Activated T-helper 1 cell treated with Interleukin-2 at 50 U/mL for 16 hours (primary cell): ENCODE measurements around the gene ZFYVE1.
"Not testable (repeated sequence)": the region's sequence is repeated elsewhere in the genome, so short reads cannot be mapped to it uniquely, and the experiment has no call there.

Experiments
- DNase-seq: peaks from one replicate; pipeline ENCODE4 v3.0.0-alpha.2; 2020; ENCODE audit warnings: low read depth

Gene ZFYVE1

DNA sequence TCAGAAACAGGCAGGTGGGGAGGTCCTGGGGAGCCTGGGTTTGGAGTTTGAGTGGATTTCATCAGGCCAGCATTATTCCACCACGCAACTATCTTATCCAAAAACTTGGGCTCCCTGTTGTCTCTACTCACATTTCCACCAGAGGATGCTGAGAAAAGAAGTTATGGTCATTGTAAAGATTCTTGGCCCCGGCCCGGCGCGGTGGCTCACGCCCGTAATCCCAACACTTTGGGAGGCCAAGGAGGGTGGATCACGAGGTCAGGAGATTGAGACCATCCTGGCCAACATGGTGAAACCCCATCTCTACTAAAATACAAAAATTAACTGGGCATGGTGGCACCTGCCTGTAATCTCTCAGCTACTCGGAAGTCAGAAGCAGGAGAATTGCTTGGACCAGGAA is 70.2 kb downstream of the ZFYVE1 start:
- DNase-seq = not testable (repeated sequence)

DNA sequence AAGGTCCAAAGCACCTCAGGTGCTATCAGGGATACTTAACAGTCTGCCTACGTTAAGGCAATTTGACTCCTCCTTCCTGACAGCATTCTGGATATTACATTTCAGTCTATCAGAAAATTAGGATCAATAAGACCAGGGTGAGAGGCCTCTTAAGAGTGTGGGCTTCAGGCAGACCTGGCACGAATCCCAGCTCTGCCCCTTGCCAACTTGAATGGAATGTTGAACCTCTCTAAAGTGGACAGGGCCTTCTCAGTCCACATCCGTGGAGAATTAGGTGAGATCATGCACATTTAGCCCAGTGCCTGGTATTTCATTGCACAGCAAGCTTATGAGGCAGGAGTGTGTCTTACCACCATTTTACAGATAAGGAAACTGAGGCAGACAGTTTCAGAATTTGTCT is 74.7 kb downstream of the ZFYVE1 start:
- DNase-seq = no peak

DNA sequence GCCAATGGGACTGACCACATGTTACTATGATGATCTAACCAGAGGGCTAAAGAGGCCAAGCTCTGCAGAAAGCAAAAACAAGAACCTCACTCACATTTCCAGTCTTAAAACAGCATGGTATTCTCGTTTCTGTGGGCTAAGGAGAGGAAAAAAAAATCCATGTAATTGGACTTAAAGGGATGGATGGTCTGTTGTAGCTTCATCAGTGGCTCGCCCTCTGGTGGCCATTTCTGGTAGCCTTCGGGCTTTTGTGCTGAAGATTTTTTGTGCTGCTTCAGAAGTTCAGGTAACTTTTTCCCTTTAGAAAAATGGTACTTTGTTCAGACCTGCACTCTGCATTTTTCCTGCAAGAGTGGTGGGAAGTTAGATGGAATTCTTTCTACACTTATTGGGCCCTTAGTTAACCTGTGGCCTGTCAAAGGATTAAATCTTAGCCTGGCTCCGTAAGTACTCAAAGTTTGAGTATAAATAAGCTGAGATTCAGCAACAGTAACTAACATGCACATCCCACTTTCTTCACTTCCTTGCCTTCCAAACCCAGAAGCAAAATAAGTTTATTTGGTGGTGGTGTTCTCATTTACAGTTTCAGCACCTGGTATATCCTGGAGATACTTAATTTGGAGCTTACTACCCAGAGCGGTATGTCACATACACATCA is 78.3 kb downstream of the ZFYVE1 start:
- DNase-seq = peak; percentile 26

DNA sequence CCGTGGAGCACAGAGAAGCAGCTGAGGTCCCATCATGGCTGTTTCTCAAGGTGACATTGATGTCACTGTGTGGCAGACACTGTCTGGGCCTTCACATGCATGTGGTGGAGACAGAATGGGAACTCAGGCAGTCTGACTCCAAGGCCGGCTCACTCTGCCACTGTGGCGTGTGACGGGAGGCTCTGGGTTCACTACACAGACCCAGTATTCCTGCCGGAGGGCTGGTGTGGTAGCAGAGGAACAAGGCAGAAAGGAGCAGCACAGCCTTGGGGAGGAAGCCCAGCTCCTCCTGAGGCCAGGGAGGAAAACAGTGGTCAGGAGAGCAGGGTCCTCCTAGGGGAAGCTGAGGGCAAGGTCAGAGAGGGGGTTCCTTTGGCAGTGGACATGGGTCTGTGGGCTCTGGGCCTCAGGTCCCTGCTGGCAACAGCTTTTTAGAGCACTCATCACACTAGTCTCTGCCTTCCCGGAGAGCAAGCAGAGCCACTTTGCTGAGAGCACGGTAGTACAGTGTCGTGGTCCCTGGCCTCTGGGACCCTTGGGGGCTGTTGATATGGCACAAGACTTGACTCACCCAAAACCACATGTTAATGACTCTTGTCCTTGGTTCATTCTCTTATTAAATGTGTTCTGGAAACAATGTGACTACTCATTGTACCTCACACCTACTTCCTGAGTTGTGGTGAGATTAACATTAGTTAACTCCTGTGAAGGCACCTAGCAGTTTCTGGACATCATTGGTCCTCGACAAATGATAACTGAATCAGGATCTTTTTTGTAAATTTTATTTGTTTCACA is 79.3 kb downstream of the ZFYVE1 start:
- DNase-seq = no peak

DNA sequence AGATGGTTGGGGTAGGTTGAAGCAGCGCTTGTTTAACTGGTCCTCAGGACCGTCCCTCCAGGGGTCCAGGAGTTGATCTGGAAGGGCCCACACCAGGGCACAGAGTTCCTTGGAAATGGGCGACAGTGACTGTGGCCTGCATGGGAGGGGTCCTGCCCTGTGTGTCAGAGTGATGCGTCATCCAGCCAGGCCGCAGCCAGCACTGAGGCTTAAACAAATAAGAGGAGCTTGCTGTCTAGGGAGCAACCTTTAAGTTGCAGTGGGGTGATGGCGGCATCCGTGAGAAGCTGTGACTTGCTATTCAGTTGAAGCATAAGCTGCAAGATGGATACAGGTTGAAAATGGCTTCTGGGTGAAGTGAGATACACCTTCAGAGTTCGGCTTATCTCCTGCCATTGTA is 80.4 kb downstream of the ZFYVE1 start:
- no peak for DNase-seq

DNA sequence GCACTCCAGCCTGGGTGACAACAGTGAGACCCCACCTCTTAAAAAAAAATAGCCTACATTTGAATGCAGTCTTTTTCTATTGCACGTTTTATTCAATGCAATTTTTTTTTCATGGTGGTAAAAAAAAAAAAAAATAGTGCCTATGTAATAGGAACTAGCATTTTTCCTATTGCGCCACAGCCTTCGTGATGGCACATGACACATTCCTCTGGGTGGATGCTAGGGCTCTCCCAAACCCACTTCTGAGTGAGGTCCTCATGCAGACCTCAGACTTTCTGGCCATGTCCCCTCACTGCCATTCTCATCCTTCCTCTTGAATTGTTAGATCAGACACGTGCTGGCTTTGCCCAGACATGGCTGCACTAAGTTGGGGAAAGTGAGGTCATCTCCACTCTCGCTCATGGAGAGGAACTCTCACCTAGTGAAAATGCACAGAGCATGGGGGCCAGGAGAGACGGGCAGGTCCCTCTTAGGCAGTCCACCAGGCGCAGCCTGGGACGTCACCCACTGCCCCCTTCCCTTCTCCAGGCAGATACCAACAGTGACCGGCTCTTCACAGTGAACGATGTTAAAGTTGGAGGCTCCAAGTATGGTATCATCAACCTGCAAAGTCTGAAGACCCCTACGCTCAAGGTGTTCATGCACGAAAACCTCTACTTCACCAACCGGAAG is 81.4 kb downstream of the ZFYVE1 start:
- no peak for DNase-seq

DNA sequence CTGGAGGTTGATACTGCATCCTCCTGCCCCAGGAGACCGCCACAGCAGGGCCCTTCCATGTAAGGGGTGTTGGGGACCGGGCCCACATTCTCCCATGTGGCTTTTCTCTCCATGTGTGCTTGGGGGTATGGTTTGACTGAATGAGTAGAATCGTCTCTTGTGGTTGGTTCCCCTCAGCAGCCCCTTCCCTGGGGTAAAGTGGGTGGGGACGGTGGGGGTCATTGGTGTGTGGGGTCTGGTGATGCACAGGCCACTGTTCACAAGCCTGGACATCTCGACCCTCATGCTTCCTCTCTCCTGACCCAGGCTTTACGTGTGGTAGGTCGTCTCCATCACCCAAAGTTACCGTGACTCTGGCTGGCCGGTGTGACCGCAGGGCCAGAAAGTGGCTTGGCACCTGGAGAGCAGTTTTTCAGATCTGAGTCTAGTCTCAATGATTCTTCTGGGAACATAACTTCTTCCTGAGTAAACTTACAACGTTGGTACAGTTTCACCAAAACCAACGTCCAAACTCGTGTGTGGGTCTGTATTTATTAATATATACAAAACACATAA is 83.0 kb downstream of the ZFYVE1 start:
- DNase-seq = no peak

DNA sequence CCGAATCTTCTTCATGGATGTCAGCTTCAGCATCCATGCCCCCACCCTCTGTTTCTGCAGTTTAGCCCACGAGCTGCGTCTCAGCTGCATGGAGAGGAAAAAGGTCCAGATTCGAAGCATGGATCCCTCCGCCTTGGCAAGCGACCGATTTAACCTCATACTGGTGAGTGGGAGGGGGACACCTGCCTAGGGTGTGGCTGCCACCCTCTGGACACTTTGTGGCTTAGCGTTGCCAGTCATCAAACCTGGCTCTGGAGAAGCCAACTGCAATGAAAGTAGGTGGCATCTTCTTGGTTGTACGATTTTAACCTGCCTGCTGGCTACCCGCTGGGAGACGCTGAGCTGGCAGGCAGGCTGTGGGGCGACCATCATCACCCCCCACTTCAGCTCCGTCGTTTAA is 84.0 kb downstream of the ZFYVE1 start:
- DNase-seq = no peak

DNA sequence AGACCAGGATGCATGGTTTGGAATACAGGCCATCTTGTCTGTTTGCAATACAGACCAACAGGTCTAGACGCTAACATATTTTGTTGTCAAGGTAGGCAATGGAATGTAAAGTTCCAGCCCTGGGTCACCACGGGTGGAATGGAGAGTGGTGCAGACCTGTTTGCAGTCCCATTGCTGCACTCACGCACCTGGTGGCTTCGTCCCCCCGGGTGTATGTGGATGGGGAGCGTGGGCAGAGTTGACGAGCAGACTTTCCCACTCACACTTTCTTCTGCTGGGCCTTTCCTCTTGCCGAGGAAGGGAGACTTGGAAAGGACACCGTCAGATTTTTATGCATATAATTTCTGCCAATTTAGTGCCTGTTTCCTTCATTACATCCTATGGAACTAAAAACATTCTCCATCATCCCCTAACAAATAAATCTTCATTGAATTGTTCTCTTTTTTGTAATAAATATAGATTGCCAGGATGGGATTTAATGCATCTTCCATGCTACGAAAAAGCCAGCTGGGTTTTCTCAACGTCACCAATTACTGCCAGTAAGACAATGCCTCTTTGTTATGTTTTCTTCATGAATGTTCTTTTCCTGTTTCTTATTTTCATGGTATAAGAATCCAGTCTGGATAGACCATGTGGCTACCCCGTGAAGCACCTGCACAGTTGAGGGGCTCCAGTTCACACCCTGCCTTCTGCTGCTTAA is 85.5 kb downstream of the ZFYVE1 start:
- no peak for DNase-seq

DNA sequence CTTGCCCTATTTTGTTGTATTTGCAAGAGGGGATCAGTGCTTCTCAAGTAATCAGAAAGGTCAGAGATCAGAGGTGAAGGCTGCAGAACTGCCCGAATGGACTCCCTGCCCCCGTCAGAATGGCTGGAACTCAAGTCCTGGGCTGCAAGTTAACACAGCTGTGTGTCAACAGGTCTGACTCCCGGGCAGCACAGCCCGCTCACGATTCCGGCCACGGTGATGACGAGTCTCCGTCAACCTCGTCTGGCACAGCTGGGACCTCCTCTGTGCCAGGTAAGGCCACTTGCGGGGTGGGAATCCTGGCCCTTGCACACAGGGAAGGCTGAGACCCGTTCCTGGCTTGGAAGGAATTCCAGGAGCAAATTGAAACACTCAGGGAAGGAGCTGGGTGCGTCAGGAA is 87.3 kb downstream of the ZFYVE1 start:
- DNase-seq = no peak

DNA sequence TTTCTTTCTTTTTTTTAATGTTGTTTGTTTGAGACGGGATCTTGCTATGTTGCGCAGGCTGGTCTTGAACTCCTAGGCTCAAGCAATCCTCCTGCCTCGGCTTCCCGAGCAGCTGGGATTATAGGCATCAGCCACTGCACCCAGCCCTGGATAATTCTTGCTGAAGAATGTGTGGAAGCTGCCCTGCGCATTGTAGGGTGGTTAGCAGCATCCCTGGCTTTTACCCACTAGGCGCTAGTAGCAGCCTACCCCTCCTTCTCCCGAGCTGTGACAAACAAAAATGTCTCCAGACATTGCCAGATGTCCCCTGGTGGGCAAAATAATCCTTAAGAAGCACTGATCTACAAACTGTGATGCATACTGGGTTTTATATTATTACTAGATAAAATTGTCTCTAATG is 94.0 kb downstream of the ZFYVE1 start:
- no peak for DNase-seq

DNA sequence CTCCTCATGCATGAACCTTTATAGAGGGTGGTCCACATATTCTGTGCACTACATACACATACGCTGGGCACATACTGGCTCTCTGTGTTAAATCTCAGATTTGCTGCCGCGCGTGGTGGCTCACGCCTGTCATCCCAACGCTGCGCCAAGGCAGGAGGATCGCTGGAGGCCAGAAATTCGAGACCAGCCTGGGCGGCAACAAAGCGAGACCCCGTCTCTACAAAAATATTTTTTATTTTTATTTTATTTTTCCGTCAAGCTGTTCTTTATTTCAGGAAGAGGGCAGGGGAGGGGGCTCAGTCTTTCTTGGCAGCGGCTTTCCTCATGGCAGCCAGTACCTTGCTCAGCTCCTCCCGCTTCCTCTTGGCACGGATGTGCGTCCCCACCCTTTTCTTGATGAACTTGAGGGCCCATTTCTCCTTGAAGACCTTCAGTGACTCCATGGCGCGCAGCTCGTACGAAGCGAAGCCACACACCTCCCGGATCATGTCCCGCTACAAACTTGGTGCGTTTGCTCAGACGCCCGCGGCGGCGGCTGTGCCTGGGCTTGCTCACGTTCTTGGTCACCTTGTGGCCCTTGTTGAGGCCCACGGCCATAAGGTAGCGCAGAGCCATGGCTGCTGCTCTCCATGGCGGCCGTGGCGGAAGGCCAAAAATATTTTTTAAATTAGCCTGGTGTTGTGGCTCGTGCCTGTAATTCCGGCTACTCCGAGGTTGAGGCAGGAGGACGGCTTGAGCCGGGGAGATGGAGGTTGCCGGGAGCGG is 97.4 kb downstream of the ZFYVE1 start:
- no peak for DNase-seq

DNA sequence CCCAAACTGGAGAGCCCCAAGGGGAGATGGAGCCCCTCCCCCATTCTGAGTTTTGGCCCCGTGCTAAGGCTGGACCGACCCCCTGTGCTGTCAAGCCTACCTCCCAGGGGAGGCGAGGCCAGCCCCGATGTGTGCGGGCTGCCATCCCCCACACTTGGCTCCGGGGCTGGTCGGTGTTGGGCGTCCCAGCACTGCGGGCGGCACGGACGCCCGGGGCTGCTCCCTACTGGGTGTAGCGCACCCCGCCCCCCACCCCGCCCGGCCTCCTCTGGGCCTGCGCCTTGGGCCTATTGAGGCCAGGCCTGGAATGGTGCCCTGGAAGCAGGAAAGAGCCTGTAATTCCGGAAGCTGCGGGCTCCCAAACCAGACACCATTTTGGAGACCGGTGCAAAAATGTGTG is 98.0 kb downstream of the ZFYVE1 start:
- no peak for DNase-seq

DNA sequence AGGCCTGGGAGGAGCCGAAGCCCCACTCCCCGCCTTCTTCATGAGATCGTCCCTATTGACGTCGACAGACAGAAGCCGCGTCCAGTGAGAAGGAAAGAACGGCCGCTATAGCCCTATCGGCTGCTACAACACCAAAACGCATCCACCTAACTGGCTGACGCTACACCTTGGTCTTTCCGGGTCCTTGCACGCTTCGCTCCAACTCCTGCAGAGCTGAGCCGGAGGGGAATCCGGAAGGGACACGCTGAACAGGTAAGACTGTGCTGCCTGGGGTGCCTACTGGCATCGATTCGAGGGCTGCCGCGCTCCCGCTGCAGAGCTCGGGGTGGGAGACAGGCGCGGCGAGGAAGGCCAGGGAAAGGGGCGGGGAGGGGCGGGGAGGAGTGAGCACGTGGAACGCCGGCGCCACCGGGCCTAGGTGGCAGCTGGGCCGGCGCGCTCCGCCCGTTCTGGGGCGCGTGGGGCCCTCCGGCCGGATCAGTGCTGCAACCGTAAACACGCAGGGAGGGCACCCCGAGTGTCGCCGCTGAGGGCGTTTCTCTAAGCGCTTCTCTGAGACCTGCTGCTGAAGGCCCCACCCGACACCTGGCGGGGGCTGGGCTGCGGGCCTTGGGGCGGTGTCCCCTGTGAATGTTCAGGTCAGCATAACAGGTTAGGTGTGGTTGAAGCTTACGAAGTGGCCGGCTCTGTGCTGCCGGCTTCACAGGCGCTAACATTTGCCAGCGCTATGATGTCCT is 100.4 kb downstream of the ZFYVE1 start, which contains the start of gene DCAF4:
DCAF4 (plus strand) TSS at position 173 of the 737 bp plus-strand sequence. CDS start 11,515 bp downstream, outside the sequence.
- DNase-seq = peak; percentile 88

DNA sequence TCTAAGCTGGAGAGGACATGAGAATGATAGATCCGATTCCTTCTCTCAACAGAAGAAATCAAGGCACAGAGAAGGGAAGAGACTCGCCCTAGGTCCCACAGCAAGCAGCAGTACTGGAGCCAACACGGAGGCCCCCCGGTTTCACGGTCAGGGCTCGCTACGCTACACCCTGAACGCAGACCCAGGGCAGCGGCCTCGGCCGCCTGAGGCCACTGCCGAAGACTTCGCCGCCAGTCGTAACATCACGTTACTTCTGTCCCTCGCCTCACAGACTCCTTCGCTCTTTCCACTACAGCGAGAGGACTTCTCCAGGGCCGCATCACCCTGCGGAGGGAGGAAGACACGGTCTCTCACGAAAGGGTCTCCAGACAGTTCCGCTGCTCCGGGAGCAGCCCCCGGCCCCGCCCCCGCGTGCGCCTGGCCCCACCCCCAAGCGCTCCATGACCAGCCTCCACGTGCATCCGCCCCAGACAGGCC is 101.1 kb downstream of the ZFYVE1 start:
- DNase-seq = no peak

DNA sequence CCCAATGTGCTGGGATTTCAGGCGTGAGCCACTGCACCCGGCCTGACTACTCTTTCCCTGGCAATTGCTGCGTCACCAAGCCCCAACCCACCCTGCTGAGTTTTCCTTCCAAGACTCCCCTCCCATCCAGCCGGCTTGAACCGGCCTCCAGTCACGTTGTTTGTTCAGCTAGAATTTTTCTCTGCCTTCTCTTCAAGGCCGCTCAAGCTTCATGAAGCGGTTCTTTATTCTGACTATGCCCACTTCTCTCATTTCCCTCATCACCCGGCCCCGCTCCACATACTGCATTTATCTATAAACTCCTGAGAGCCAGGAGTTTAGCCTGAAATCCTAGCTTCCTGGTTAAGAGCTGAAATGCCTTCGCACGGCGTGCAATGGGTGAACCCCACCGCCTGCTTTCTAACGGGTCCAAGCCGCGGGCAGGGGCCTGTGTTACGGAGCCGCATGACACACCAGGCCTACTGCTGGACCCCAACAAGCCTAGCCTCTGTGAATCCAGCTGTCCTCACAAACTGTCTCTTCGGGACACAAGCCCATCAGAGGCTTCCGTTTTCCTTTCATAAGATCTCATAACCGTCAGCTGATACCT is 101.6 kb downstream of the ZFYVE1 start:
- DNase-seq = no peak

DNA sequence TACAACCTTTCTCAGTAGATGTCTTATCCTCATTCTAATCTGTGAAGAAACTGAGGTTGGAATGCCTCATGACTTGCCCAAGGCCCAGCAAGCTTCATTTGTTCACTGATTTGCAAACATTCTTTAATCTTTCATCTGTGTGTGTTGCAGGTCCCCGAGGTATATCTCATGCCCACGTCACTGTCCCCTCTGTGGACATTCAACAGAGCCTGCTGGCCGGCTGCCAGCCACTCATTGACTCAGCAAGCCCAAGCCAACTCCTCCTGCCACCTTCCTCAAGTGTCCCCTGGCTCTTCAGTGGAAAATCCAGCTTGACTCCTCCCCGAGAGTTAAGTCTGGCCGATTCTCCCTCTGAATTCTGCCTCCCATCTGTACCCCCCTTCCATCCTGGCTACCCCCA is 102.6 kb downstream of the ZFYVE1 start:
- DNase-seq = no peak

DNA sequence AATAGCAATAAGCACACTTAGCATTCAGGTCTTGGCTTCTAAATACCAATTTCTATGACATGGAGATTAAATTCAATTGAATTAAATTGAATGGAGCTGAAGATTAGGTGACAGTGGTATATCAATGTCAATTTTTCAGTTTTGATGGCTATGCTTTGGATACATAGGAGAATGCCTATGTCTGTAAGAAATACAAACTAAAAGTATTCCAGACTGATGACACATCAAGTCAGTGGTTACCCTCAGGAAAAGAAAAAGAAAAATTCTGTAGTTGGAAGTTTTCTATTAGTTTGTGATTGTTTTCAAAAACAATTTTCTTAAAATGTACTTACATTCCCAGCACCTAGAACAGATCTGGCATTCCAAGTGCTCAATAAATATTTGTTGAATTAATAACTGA is 105.5 kb downstream of the ZFYVE1 start:
- DNase-seq = no peak

DNA sequence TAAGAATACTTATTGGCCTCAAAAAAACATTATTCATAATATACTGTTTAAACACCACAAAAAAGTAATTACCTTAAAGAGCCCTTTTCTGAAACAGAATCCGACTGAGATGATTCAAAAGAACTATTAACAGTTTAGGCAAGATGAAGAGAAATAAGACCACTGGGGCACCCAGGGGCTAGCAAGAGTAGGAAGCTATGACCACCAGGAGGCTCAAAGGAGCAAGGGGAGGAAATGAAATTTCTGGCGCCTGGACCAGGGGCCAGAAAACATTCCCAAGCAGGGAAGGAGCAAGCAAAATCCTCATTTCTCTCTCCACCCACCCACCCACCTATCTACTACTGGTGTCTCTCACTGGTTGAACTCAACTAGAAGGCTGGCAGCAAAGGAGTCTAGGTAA is 106.9 kb downstream of the ZFYVE1 start:
- no peak for DNase-seq
